GM12891 (cell line): ENCODE results near the gene CHD9.

ENCODE experiments used
- PAX5 ChIP-seq: IDR thresholded peaks from 2 replicates; pipeline ENCODE4 v1.6.1; 2011; ENCODE audit warnings: low read length, moderate library complexity, mild to moderate bottlenecking; ENCODE audit not compliant: insufficient read depth, severe bottlenecking
- POLR2A ChIP-seq: IDR thresholded peaks from 2 replicates; pipeline ENCODE4 v1.6.1; 2011; ENCODE audit warnings: low read depth, low read length, control low read depth
- POLR2AphosphoS5 ChIP-seq: IDR thresholded peaks from 2 replicates; pipeline ENCODE4 v1.6.1; 2011; ENCODE audit warnings: low read depth, low read length, control low read depth
- TAF1 ChIP-seq: IDR thresholded peaks from 2 replicates; pipeline ENCODE4 v1.6.1; 2011; ENCODE audit warnings: low read depth, low read length, control low read depth

GRCh38 chr16:53142823-53143568 lies 88.2 kb downstream of the CHD9 start:
- no peak for TF ChIP-seq POLR2A
- TF ChIP-seq POLR2AphosphoS5 = no peak
- TF ChIP-seq TAF1 = no peak
- no peak for TF ChIP-seq PAX5
